SK-N-SH treated with all-trans-retinoic acid at 6 μM for 48 hours (cell line): ENCODE measurements around the gene KAT7.
A peak's percentile ranks its signal among the peaks of the same experiment; 100 is the strongest.

Experiments
- ATAC-seq: fragments of 200-7000 bp; cut with Tn5 transposase; 3 replicates; pipeline ENCODE4 v1.9.1; 2020; ENCODE audit warnings: mild to moderate bottlenecking, moderate library complexity
- ARNTL ChIP-seq: fragments of 450-650 bp; formaldehyde crosslinking; IDR thresholded peaks from 2 replicates; pipeline ENCODE4 v1.5.0; 2020; ENCODE audit warnings: low read depth, mild to moderate bottlenecking, moderate library complexity, borderline replicate concordance
- BACH2 ChIP-seq: fragments of 250-450 bp; sonication (Bioruptor Pico); IDR thresholded peaks from 2 replicates; pipeline ENCODE4 v1.9.0; 2021; ENCODE audit warnings: mild to moderate bottlenecking, borderline replicate concordance
- CREB5 ChIP-seq: fragments of 250-450 bp; sonication (Bioruptor Pico); IDR thresholded peaks from 2 replicates; pipeline ENCODE4 v1.5.1; 2020; ENCODE audit warnings: low read depth, mild to moderate bottlenecking, moderate library complexity
- CSDC2 ChIP-seq: fragments of 250-450 bp; sonication (Bioruptor Pico); IDR thresholded peaks from 2 replicates; pipeline ENCODE4 v1.5.0; 2020; ENCODE audit warnings: mild to moderate bottlenecking, moderate library complexity
- CSRNP3 ChIP-seq: fragments of 250-450 bp; sonication (Bioruptor Pico); IDR thresholded peaks from 2 replicates; pipeline ENCODE4 v1.5.1; 2021; ENCODE audit warnings: mild to moderate bottlenecking, moderate library complexity
- ESRRG ChIP-seq: fragments of 250-450 bp; sonication (Bioruptor Pico); IDR thresholded peaks from 2 replicates; pipeline ENCODE4 v1.6.1; 2021; ENCODE audit warnings: mild to moderate bottlenecking
- ISL1 ChIP-seq: fragments of 250-450 bp; sonication (Bioruptor Pico); IDR thresholded peaks from 2 replicates; pipeline ENCODE4 v2.1.2; 2022; ENCODE audit warnings: mild to moderate bottlenecking, moderate library complexity
- OSR1 ChIP-seq: fragments of 250-450 bp; sonication (Bioruptor Pico); IDR thresholded peaks from 2 replicates; pipeline ENCODE4 v1.8.0; 2022; ENCODE audit warnings: moderate library complexity, mild to moderate bottlenecking, inconsistent platforms
- PATZ1 ChIP-seq: fragments of 250-450 bp; sonication (Bioruptor Pico); IDR thresholded peaks from 2 replicates; pipeline ENCODE4 v1.8.0; 2020; ENCODE audit warnings: mild to moderate bottlenecking, moderate library complexity, borderline replicate concordance
- POU6F1 ChIP-seq: fragments of 250-450 bp; sonication (Bioruptor Pico); IDR thresholded peaks from 2 replicates; pipeline ENCODE4 v1.8.0; 2021; ENCODE audit warnings: low read depth, mild to moderate bottlenecking, moderate library complexity, borderline replicate concordance
- PPARA ChIP-seq: fragments of 250-450 bp; sonication (Bioruptor Pico); IDR thresholded peaks from 2 replicates; pipeline ENCODE4 v1.5.0; 2020; ENCODE audit warnings: mild to moderate bottlenecking, borderline replicate concordance
- RARB ChIP-seq: fragments of 250-450 bp; sonication (Bioruptor Pico); IDR thresholded peaks from 2 replicates; pipeline ENCODE4 v1.8.0; 2021; ENCODE audit warnings: mild to moderate bottlenecking, moderate library complexity
- SNAI2 ChIP-seq: fragments of 250-450 bp; sonication (Bioruptor Pico); IDR thresholded peaks from 2 replicates; pipeline ENCODE4 v1.5.0; 2020; ENCODE audit warnings: mild to moderate bottlenecking, moderate library complexity
- TOX ChIP-seq: fragments of 250-450 bp; sonication (Bioruptor Pico); IDR thresholded peaks from 2 replicates; pipeline ENCODE4 v1.8.0; 2021; ENCODE audit warnings: mild to moderate bottlenecking, moderate library complexity, borderline replicate concordance
- TSHZ2 ChIP-seq: fragments of 250-450 bp; sonication (Bioruptor Pico); IDR thresholded peaks from 2 replicates; pipeline ENCODE4 v1.5.0; 2020; ENCODE audit warnings: mild to moderate bottlenecking, moderate library complexity
- ZC3H10 ChIP-seq: fragments of 250-450 bp; sonication (Bioruptor Pico); IDR thresholded peaks from 2 replicates; pipeline ENCODE4 v1.5.1; 2021; ENCODE audit warnings: mild to moderate bottlenecking, moderate library complexity
- ZFP30 ChIP-seq: fragments of 450-650 bp; formaldehyde crosslinking; IDR thresholded peaks from 2 replicates; pipeline ENCODE4 v1.5.0; 2022; ENCODE audit warnings: mild to moderate bottlenecking, moderate library complexity
- ZNF565 ChIP-seq: fragments of 450-650 bp; formaldehyde crosslinking; conservative IDR thresholded peaks from 2 replicates; pipeline ENCODE4 v1.5.0; 2020; ENCODE audit warnings: low read depth, mild to moderate bottlenecking, moderate library complexity
- ZNF70 ChIP-seq: fragments of 450-650 bp; formaldehyde crosslinking; IDR thresholded peaks from 2 replicates; pipeline ENCODE4 v1.5.0; 2020; ENCODE audit warnings: mild to moderate bottlenecking, moderate library complexity
- ZNF8 ChIP-seq: fragments of 450-650 bp; formaldehyde crosslinking; IDR thresholded peaks from 2 replicates; pipeline ENCODE4 v1.5.0; 2020; ENCODE audit warnings: mild to moderate bottlenecking, moderate library complexity

Gene KAT7

GRCh38 chr17:49851387-49852291, 63.2 kb downstream of the KAT7 start:
- no peak for TF ChIP-seq TSHZ2 (CRISPR knock-in tag)
- no peak for TF ChIP-seq ESRRG (CRISPR knock-in tag)
- no peak for TF ChIP-seq RARB (CRISPR knock-in tag)
- TF ChIP-seq ZNF565 (CRISPR knock-in tag), result no peak
- no peak for TF ChIP-seq ZNF8 (CRISPR knock-in tag)
- TF ChIP-seq CSRNP3 (CRISPR knock-in tag), result no peak
- peak; percentile 86 for ATAC-seq

- no peak for TF ChIP-seq ZNF8 (CRISPR knock-in tag)
- no peak for TF ChIP-seq TSHZ2 (CRISPR knock-in tag)
- no peak for TF ChIP-seq CSDC2
- no peak for TF ChIP-seq POU6F1
- no peak for TF ChIP-seq PPARA (CRISPR knock-in tag)
- no peak for TF ChIP-seq TOX (CRISPR knock-in tag)
- TF ChIP-seq ESRRG (CRISPR knock-in tag), result no peak
- no peak for TF ChIP-seq ZFP30
- no peak for TF ChIP-seq ZC3H10 (CRISPR knock-in tag)
- no peak for TF ChIP-seq ISL1 (CRISPR knock-in tag)
- no peak for TF ChIP-seq BACH2
- TF ChIP-seq ZNF70, result no peak
- no peak for ATAC-seq
Observed at GRCh38 chr17:49853470-49854015, 65.1 kb downstream of the KAT7 start.

- no peak for ATAC-seq
- no peak for TF ChIP-seq ZNF70
- no peak for TF ChIP-seq POU6F1
- no peak for TF ChIP-seq ZFP30
- no peak for TF ChIP-seq ZNF8 (CRISPR knock-in tag)
- TF ChIP-seq CSRNP3 (CRISPR knock-in tag), result no peak
- TF ChIP-seq CREB5 (CRISPR knock-in tag), result no peak
- TF ChIP-seq CSDC2, result no peak
- no peak for TF ChIP-seq OSR1 (CRISPR knock-in tag)
- no peak for TF ChIP-seq ESRRG (CRISPR knock-in tag)
- no peak for TF ChIP-seq SNAI2 (CRISPR knock-in tag)
- TF ChIP-seq PATZ1 (CRISPR knock-in tag), result no peak
- no peak for TF ChIP-seq BACH2
- TF ChIP-seq ZNF565 (CRISPR knock-in tag), result no peak
- TF ChIP-seq ARNTL (CRISPR knock-in tag), result no peak
Observed at GRCh38 chr17:49854126-49854525, 65.6 kb downstream of the KAT7 start.
